Endodermal cell (in vitro differentiated cells): ENCODE results near the gene POMT1. TPM values are rescaled to one million over a fixed set of nuclear protein-coding genes. Genes with fewer than 3 reads are reported as not detected.

Experiments
- DNase-seq: peaks from one replicate; pipeline ENCODE4 v3.0.0-alpha.2; 2017
- H3K27ac ChIP-seq: 2 replicates; pipeline ENCODE4 v1.5.1; 2013; ENCODE audit warnings: mild to moderate bottlenecking, low read depth, low read length, moderate library complexity
- H3K27me3 ChIP-seq: 2 replicates; pipeline ENCODE4 v1.6.1; 2013; ENCODE audit warnings: mild to moderate bottlenecking, low read length, moderate library complexity; ENCODE audit not compliant: insufficient read depth, control insufficient read depth, poor library complexity, severe bottlenecking
- H3K36me3 ChIP-seq: 2 replicates; pipeline ENCODE4 v1.7.0; 2013; ENCODE audit warnings: mild to moderate bottlenecking, low read length, moderate library complexity; ENCODE audit not compliant: control insufficient read depth, insufficient read depth
- H3K4me1 ChIP-seq: one replicate; pipeline ENCODE4 v1.7.0; 2013; ENCODE audit warnings: low read length; ENCODE audit not compliant: control insufficient read depth, insufficient read depth
- H3K4me3 ChIP-seq: 2 replicates; pipeline ENCODE4 v1.5.1; 2013; ENCODE audit warnings: mild to moderate bottlenecking, low read length, moderate library complexity
- H3K9ac ChIP-seq: 2 replicates; pipeline ENCODE4 v1.6.1; 2013; ENCODE audit warnings: mild to moderate bottlenecking, low read length, moderate library complexity; ENCODE audit not compliant: poor library complexity, severe bottlenecking; ENCODE audit errors: extremely low read depth
- H3K9me3 ChIP-seq: 2 replicates; pipeline ENCODE4 v1.6.1; 2013; ENCODE audit warnings: mild to moderate bottlenecking, low read length, moderate library complexity; ENCODE audit not compliant: control insufficient read depth
- H3K27ac Mint-ChIP-seq: 2 replicates; pipeline ENCODE4 v1.8.0; 2020; ENCODE audit warnings: mixed read lengths
- H3K27me3 Mint-ChIP-seq: 2 replicates; pipeline ENCODE4 v1.8.0; 2021; ENCODE audit warnings: mild to moderate bottlenecking, mixed read lengths; ENCODE audit not compliant: insufficient read depth
- H3K36me3 Mint-ChIP-seq: 2 replicates; pipeline ENCODE4 v1.8.0; 2020; ENCODE audit warnings: low read depth, mixed read lengths
- H3K4me1 Mint-ChIP-seq: 2 replicates; pipeline ENCODE4 v1.8.0; 2020; ENCODE audit warnings: mixed read lengths
- H3K4me3 Mint-ChIP-seq: 2 replicates; pipeline ENCODE4 v1.8.0; 2020; ENCODE audit warnings: mild to moderate bottlenecking, moderate library complexity, mixed read lengths
- H3K9me3 Mint-ChIP-seq: 2 replicates; pipeline ENCODE4 v1.8.0; 2020; ENCODE audit warnings: mild to moderate bottlenecking, mixed read lengths
- WGBS, 2 experiments: methylation state at CpG; one replicate each; pipeline versions ENCODE4 v1.1.5 to v1.1.7; 2013; ENCODE audit warnings: missing lambda C conversion rate in 2 of 2, mixed read lengths in 1 of 2; ENCODE audit not compliant: insufficient coverage in 1 of 2, insufficient read length in 1 of 2; 5-methylcytosine and 5-hydroxymethylcytosine counted together
- total RNA-seq, 2 donors: library from RNA; stranded (reverse); fragmentation: NEBNext Ultra II Directional in 1 of 2; extraction: Animal tissue kit (Norgen Biotek cat#: 25700) in 1 of 2; gene quantifications; 2 replicates in 1 of 2; 3 replicates in 1 of 2; pipeline ENCODE4 v1.2.1, GENCODE V29; 2021
- TF ChIP-seq, protein P1 (sequence below): fragments of 200-600 bp; sonication (generic); conservative IDR thresholded peaks from 2 replicates; pipeline ENCODE4 v1.5.0; 2021; ENCODE audit warnings: antibody characterized with exemption, mild to moderate bottlenecking

The POMT1 gene
- total RNA-seq, 2 donors from 2014 or later: 42.3 to 53.8 TPM

GRCh38 chr9:131478421-131478868 is 24.3 kb upstream of the POMT1 start:
- TF ChIP-seq, protein P1, sequence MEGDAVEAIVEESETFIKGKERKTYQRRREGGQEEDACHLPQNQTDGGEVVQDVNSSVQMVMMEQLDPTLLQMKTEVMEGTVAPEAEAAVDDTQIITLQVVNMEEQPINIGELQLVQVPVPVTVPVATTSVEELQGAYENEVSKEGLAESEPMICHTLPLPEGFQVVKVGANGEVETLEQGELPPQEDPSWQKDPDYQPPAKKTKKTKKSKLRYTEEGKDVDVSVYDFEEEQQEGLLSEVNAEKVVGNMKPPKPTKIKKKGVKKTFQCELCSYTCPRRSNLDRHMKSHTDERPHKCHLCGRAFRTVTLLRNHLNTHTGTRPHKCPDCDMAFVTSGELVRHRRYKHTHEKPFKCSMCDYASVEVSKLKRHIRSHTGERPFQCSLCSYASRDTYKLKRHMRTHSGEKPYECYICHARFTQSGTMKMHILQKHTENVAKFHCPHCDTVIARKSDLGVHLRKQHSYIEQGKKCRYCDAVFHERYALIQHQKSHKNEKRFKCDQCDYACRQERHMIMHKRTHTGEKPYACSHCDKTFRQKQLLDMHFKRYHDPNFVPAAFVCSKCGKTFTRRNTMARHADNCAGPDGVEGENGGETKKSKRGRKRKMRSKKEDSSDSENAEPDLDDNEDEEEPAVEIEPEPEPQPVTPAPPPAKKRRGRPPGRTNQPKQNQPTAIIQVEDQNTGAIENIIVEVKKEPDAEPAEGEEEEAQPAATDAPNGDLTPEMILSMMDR: peak; percentile 82
- H3K4me3 ChIP-seq: no peak overlapping the region
- Mint-ChIP-seq H3K27me3 (no peaks in the 10 kb centered on the region), H3K36me3 (peaks cover 84% of the 10 kb centered on the region), H3K4me3 (no peak overlapping the region), H3K9me3 (no peaks in the 10 kb centered on the region), H3K4me1 (no peaks in the 10 kb centered on the region), H3K27ac (peak overlapping the region; percentile 86)
- no peak overlapping the region for H3K9ac ChIP-seq
- no peaks in the 10 kb centered on the region for H3K9me3 ChIP-seq
- peak; percentile 92 for DNase-seq
- H3K27me3 ChIP-seq: no peaks in the 10 kb centered on the region
- peaks cover 96% of the 10 kb centered on the region for H3K36me3 ChIP-seq
- H3K27ac ChIP-seq: no peak overlapping the region
- 64 to 76% methylated on average over 6 to 12 of the region's 12 CpGs for WGBS, 2 experiments
- H3K4me1 ChIP-seq: no peaks in the 10 kb centered on the region

- H3K9me3 Mint-ChIP-seq: no peaks in the 10 kb centered on the region
- TF ChIP-seq, protein P1: no peak
Observed at GRCh38 chr9:131478911-131479310, 23.8 kb upstream of the POMT1 start.

GRCh38 chr9:131480258-131480657 is 22.5 kb upstream of the POMT1 start:
- Histone ChIP-seq H3K4me1 (no peaks in the 10 kb centered on the region), H3K36me3 (peaks cover 96% of the 10 kb centered on the region), H3K27ac (no peak overlapping the region), H3K9ac (no peak overlapping the region), H3K4me3 (no peak overlapping the region), H3K27me3 (no peaks in the 10 kb centered on the region), H3K9me3 (no peaks in the 10 kb centered on the region)
- no peak for DNase-seq
- H3K4me3 Mint-ChIP-seq: no peak overlapping the region
- 100% methylated on average over 1 of the region's 1 CpG for WGBS, 2 experiments
- no peak overlapping the region for H3K27ac Mint-ChIP-seq
- TF ChIP-seq, protein P1: no peak
- H3K9me3 Mint-ChIP-seq: no peaks in the 10 kb centered on the region
- no peaks in the 10 kb centered on the region for H3K4me1 Mint-ChIP-seq
- no peaks in the 10 kb centered on the region for H3K27me3 Mint-ChIP-seq
- H3K36me3 Mint-ChIP-seq: peaks cover 83% of the 10 kb centered on the region

More at GRCh38 chr9:131478911-131479310, 23.8 kb upstream of the POMT1 start:
- Mint-ChIP-seq H3K27ac (no peak overlapping the region), H3K4me1 (no peaks in the 10 kb centered on the region), H3K4me3 (no peak overlapping the region), H3K27me3 (no peaks in the 10 kb centered on the region), H3K36me3 (peaks cover 84% of the 10 kb centered on the region)
- H3K27ac ChIP-seq: no peak overlapping the region
- peaks cover 96% of the 10 kb centered on the region for H3K36me3 ChIP-seq
- H3K9me3 ChIP-seq: no peaks in the 10 kb centered on the region
- H3K4me3 ChIP-seq: no peak overlapping the region
- H3K4me1 ChIP-seq: no peaks in the 10 kb centered on the region
- H3K9ac ChIP-seq: no peak overlapping the region
- WGBS, 2 experiments: 96 to 100% methylated on average over 7 to 10 of the region's 10 CpGs
- H3K27me3 ChIP-seq: no peaks in the 10 kb centered on the region
- DNase-seq: no peak
